K562 (cell line): ENCODE results near the gene KIF24. TPM values are rescaled to one million over a fixed set of nuclear protein-coding genes. Genes with fewer than 3 reads are reported as not detected.

ENCODE experiments used
- ATAC-seq: fragments of 200-7000 bp; cut with Tn5 transposase; 3 replicates; pipeline ENCODE4 v1.9.1; 2020; ENCODE audit warnings: moderate library complexity
- BruUV-seq: library from RNA; stranded (reverse); fragments of 400-500 nt; replicated peaks from 2 replicates; lab custom pipeline; 2021; lab: Mats Ljungman, UMichigan
- CTCF ChIA-PET: fragments of 300-600 bp; formaldehyde crosslinking; extraction: SDS; loops from one replicate; lab custom pipeline; 2021; ENCODE audit warnings: low intra/inter-chr PET ratio; lab: Yijun Ruan, JAX
- POLR2A ChIA-PET: fragments of 300-600, 350-650 bp; sonication (Branson Sonifier 250); formaldehyde crosslinking; extraction: SDS; loops from one replicate; lab custom pipeline; 2021; ENCODE audit warnings: antibody characterized with exemption, inconsistent platforms; lab: Yijun Ruan, JAX
- DNase-seq, 4 experiments: peaks; one replicate each; pipeline versions ENCODE4 v3.0.0 to v3.0.0-alpha.2; 2011 to 2018; ENCODE audit warnings: low spot score in 3 of 4, mixed read lengths in 3 of 4; ENCODE audit errors: extremely low read depth in 1 of 4
- FAIRE-seq: peaks from 2 replicates; lab custom pipeline; 2011; peaks lifted over from hg19 to GRCh38; lab: Jason Lieb, UNC
- H2AFZ ChIP-seq: 2 replicates; pipeline ENCODE4 v1.6.0; 2011; ENCODE audit warnings: low read depth, low read length, control low read depth, inconsistent platforms
- H3K27ac ChIP-seq: fragments of 200-600 bp; 3 replicates; pipeline ENCODE4 v1.8.0; 2011; ENCODE audit warnings: low read depth, mild to moderate bottlenecking, control low read depth, inconsistent platforms, low read length, moderate library complexity, mixed read lengths; ENCODE audit errors: extremely low read depth
- H3K27me3 ChIP-seq, 2 experiments: fragments of 300-600 bp in 1 of 2; 2 replicates in 1 of 2; 3 replicates in 1 of 2; pipeline versions ENCODE4 v1.6.0 to v1.8.0; 2011; ENCODE audit warnings: inconsistent platforms in 2 of 2, low read length in 2 of 2, mild to moderate bottlenecking in 1 of 2, mixed read lengths in 1 of 2, moderate library complexity in 1 of 2; ENCODE audit not compliant: control insufficient read depth in 2 of 2, insufficient read depth in 2 of 2
- H3K36me3 ChIP-seq: fragments of 300-600 bp; 3 replicates; pipeline ENCODE4 v1.8.0; 2011; ENCODE audit warnings: mild to moderate bottlenecking, low read length, inconsistent platforms; ENCODE audit not compliant: control insufficient read depth, insufficient read depth
- H3K4me1 ChIP-seq, 2 experiments: fragments of 200-600 bp in 1 of 2; replicated peaks in 1 of 2; 2 replicates in 1 of 2; 3 replicates in 1 of 2; pipeline versions ENCODE4 v1.5.1 to v1.8.0; 2011; ENCODE audit warnings: inconsistent platforms in 2 of 2, low read length in 2 of 2, mild to moderate bottlenecking in 1 of 2, mixed read lengths in 1 of 2, moderate library complexity in 1 of 2; ENCODE audit not compliant: control insufficient read depth in 2 of 2, insufficient read depth in 2 of 2
- H3K4me2 ChIP-seq: 2 replicates; pipeline ENCODE4 v1.6.1; 2011; ENCODE audit warnings: low read length, control low read depth, inconsistent platforms, mixed read lengths; ENCODE audit not compliant: insufficient read depth
- H3K4me3 ChIP-seq: fragments of 200-600 bp; sonication (generic), shearing (Covaris generic); 2 replicates; pipeline ENCODE4 v1.5.1; 2016; ENCODE audit warnings: control low read depth, inconsistent platforms
- H3K79me2 ChIP-seq: fragments of 200-600 bp; 3 replicates; pipeline ENCODE4 v1.8.0; 2011; ENCODE audit warnings: low read length, inconsistent platforms; ENCODE audit not compliant: control insufficient read depth, insufficient read depth
- H3K9ac ChIP-seq, 2 experiments: 2 replicates each; pipeline versions ENCODE4 v1.6.0 to v1.6.1; 2011; ENCODE audit warnings: low read depth in 2 of 2, low read length in 2 of 2, control low read depth in 1 of 2, inconsistent platforms in 1 of 2, mild to moderate bottlenecking in 1 of 2, mixed read lengths in 1 of 2; ENCODE audit not compliant: insufficient read depth in 1 of 2
- H3K9me1 ChIP-seq: one replicate; pipeline ENCODE4 v1.6.0; 2011; ENCODE audit warnings: inconsistent platforms, mild to moderate bottlenecking, low read length, moderate library complexity; ENCODE audit not compliant: control insufficient read depth, insufficient read depth
- H3K9me3 ChIP-seq: replicated peaks from 2 replicates; pipeline ENCODE4 v1.5.1; 2011; ENCODE audit warnings: low read depth, low read length, inconsistent platforms; ENCODE audit not compliant: control insufficient read depth, insufficient read depth
- H4K20me1 ChIP-seq: replicated peaks from 2 replicates; pipeline ENCODE4 v1.6.1; 2011; ENCODE audit warnings: low read length, inconsistent platforms, mixed read lengths; ENCODE audit not compliant: control insufficient read depth, insufficient read depth
- EP300 ChIP-seq: IDR thresholded peaks from 2 replicates; pipeline ENCODE4 v1.6.1; 2012; ENCODE audit warnings: low read length, improper control_type of control experiment
- FOS ChIP-seq: IDR thresholded peaks from 3 replicates; pipeline ENCODE4 v1.6.1; 2011; ENCODE audit not compliant: insufficient read length; ENCODE audit errors: extremely low read depth
- MEF2A ChIP-seq: IDR thresholded peaks from 2 replicates; pipeline ENCODE4 v1.6.1; 2011; ENCODE audit warnings: low read depth, mild to moderate bottlenecking, low read length, moderate library complexity; ENCODE audit not compliant: control insufficient read depth
- PHB ChIP-seq: fragments of 250-450 bp; sonication (Bioruptor Pico); IDR thresholded peaks from 2 replicates; pipeline ENCODE4 v1.5.0; 2021
- PYGO2 ChIP-seq: fragments of 450-650 bp; IDR thresholded peaks from 2 replicates; pipeline ENCODE4 v1.6.1; 2016; ENCODE audit warnings: mild to moderate bottlenecking, missing genetic modification characterization, moderate library complexity, missing compliant biosample characterization
- RAD51 ChIP-seq: fragments of 450-650 bp; IDR thresholded peaks from 2 replicates; pipeline ENCODE4 v1.7.1; 2016; ENCODE audit warnings: low read depth, mild to moderate bottlenecking, borderline replicate concordance
- RBM17 ChIP-seq: fragments of 200-400 bp; formaldehyde crosslinking; IDR thresholded peaks from 2 replicates; pipeline ENCODE4 v1.6.1; 2017; ENCODE audit warnings: low read depth, mild to moderate bottlenecking, low read length, borderline replicate concordance
- SMAD3 ChIP-seq: fragments of 450-650 bp; formaldehyde crosslinking; conservative IDR thresholded peaks from 2 replicates; pipeline ENCODE4 v1.4.0; 2020; ENCODE audit warnings: mild to moderate bottlenecking
- STAT5A ChIP-seq: IDR thresholded peaks from 2 replicates; pipeline ENCODE4 v1.6.1; 2012; ENCODE audit warnings: low read length, inconsistent platforms, borderline replicate concordance
- TCFL5 ChIP-seq: fragments of 250-450 bp; sonication (Bioruptor Pico); conservative IDR thresholded peaks from 2 replicates; pipeline ENCODE4 v1.6.1; 2021; ENCODE audit warnings: mild to moderate bottlenecking, moderate library complexity, matching md5 sums
- ZBTB8A ChIP-seq: fragments of 450-650 bp; IDR thresholded peaks from 2 replicates; pipeline ENCODE4 v1.6.1; 2018; ENCODE audit warnings: mild to moderate bottlenecking, moderate library complexity; ENCODE audit not compliant: partially characterized antibody
- ZNF408 ChIP-seq: fragments of 250-450 bp; sonication (Bioruptor Pico); IDR thresholded peaks from 2 replicates; pipeline ENCODE4 v1.4.0; 2020; ENCODE audit warnings: low read depth, mild to moderate bottlenecking, moderate library complexity
- WGBS: fragments of 100-300 bp; shearing (Covaris generic); methylation state at CpG from one replicate; pipeline ENCODE4 v1.1.6; 2016; ENCODE audit warnings: low coverage, mixed read lengths; ENCODE audit not compliant: insufficient coverage; ENCODE audit errors: missing lambda C conversion rate; 5-methylcytosine and 5-hydroxymethylcytosine counted together
- in situ Hi-C: fragments of 300-500 bp; cut with MboI; formaldehyde crosslinking; loops from 4 replicates; pipeline ENCODE4 v1.15.0; 2018; ENCODE audit warnings: inconsistent platforms, mixed read lengths
- intact Hi-C: fragments of 100-400 bp; cut with micrococcal nuclease; formaldehyde crosslinking; loops from 2 replicates; pipeline ENCODE4 v1.14.2; 2022
- polyA plus RNA-seq, 8 experiments: library from polyadenylated mRNA; depleted of rRNA in 4 of 8; stranded (reverse) in 5 of 8; unstranded in 3 of 8; fragments of >200 nt; fragmentation: Nextera tagmentation in 2 of 8; fragmentation: Illumina TruSeq in 1 of 8; extraction: Ambion mirVana in 2 of 8; extraction: Trizol in 1 of 8; gene quantifications; 2 replicates each; pipeline versions ENCODE4 v1.2.1 to v1.2.3, GENCODE V29; 2011 to 2014; ENCODE audit warnings: inconsistent platforms in 1 of 8, missing spikeins in 1 of 8
- total RNA-seq, 7 experiments: library from RNA; depleted of rRNA in 6 of 7; stranded (reverse); fragments of >200 nt in 6 of 7; fragmentation: Illumina TruSeq in 2 of 7; extraction: Trizol in 2 of 7; gene quantifications; 2 replicates each; pipeline versions ENCODE4 v1.2.1 to v1.2.3, GENCODE V29; 2011 to 2021; ENCODE audit warnings: low replicate concordance in 1 of 7
- TF ChIP-seq, protein P1 (sequence below): sonication (generic); formaldehyde crosslinking; IDR thresholded peaks from 2 replicates; pipeline ENCODE4 v1.8.0; 2022; ENCODE audit warnings: missing genetic modification reagents, mild to moderate bottlenecking, borderline replicate concordance
- TF ChIP-seq, protein P2 (sequence below): fragments of 450-650 bp; formaldehyde crosslinking; IDR thresholded peaks from 2 replicates; pipeline ENCODE4 v1.4.0; 2020; ENCODE audit warnings: mild to moderate bottlenecking, moderate library complexity
- TF ChIP-seq, protein P3 (sequence below): sonication (generic); formaldehyde crosslinking; IDR thresholded peaks from 2 replicates; pipeline ENCODE4 v1.8.0; 2023; ENCODE audit warnings: mild to moderate bottlenecking, missing genetic modification reagents

KIF24 gene
- total and polyA plus RNA-seq, 9 of the 15 experiments (the other 6 are each of a cell fraction or from before 2014, with no cell fraction given): 0.63 to 5.8 (median 4.4) TPM

DNA sequence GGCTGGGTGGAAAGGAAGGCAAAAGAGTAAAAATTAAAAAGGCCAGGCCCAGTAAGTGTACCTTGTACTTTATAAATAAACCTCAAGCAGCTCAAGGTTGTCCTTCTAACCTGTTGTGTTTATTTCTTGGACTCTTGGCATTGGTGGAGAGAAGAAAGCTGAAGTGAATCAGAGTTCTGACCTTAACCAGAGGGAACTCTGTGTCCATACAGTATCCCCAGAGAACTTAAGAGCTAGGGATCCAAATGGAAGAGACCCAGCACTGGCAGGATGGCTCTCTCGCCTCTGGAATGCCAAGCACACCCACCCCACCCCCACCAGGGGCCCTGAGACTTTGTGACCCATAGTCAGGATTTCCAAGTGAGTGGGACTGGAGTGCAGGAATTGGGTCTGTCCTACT lies 14.5 kb upstream of the KIF24 start:
- H3K9ac ChIP-seq: no peak overlapping the region
- BruUV-seq: no TSS peak
- no peaks in the 10 kb centered on the region for H4K20me1 ChIP-seq
- no peak for DNase-seq
- H3K9me1 ChIP-seq: no peaks in the 10 kb centered on the region
- WGBS: no CpG with 5 or more reads among the region's 1 CpG
- H3K36me3 ChIP-seq: peaks cover 15% of the 10 kb centered on the region; the same call in 1 of the 3 replicates
- H3K27ac ChIP-seq: no peak overlapping the region
- in situ Hi-C loops: no loop called here
- CTCF ChIA-PET: no interaction called here
- no peak overlapping the region for H3K4me3 ChIP-seq
- H3K4me2 ChIP-seq: no peak overlapping the region
- H3K4me1 ChIP-seq: no peaks in the 10 kb centered on the region
- FAIRE-seq: no peak
- intact Hi-C loops: no loop called here
- POLR2A ChIA-PET: interaction anchor here (0.9 kb wide), 1 partner anchor 12 kb away, joined by 3 read pairs; no protein-coding TSS in a partner anchor
- no peak for ATAC-seq
- H3K79me2 ChIP-seq: no peaks in the 10 kb centered on the region
- no peak overlapping the region for H2AFZ ChIP-seq
- no peaks in the 10 kb centered on the region for H3K27me3 ChIP-seq
- no peaks in the 10 kb centered on the region for H3K9me3 ChIP-seq
- TF ChIP-seq, protein P1, sequence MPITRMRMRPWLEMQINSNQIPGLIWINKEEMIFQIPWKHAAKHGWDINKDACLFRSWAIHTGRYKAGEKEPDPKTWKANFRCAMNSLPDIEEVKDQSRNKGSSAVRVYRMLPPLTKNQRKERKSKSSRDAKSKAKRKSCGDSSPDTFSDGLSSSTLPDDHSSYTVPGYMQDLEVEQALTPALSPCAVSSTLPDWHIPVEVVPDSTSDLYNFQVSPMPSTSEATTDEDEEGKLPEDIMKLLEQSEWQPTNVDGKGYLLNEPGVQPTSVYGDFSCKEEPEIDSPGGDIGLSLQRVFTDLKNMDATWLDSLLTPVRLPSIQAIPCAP (CRISPR knock-in tag): no peak
- TF ChIP-seq ZNF408 (CRISPR knock-in tag) (no peak), EP300 (no peak), TCFL5 (CRISPR knock-in tag) (no peak), FOS (no peak), STAT5A (no peak), PYGO2 (tag) (no peak), RBM17 (no peak), PHB (CRISPR knock-in tag) (no peak), RAD51 (no peak), MEF2A (no peak), ZBTB8A (no peak), SMAD3 (CRISPR knock-in tag) (no peak)
- TF ChIP-seq, protein P2, sequence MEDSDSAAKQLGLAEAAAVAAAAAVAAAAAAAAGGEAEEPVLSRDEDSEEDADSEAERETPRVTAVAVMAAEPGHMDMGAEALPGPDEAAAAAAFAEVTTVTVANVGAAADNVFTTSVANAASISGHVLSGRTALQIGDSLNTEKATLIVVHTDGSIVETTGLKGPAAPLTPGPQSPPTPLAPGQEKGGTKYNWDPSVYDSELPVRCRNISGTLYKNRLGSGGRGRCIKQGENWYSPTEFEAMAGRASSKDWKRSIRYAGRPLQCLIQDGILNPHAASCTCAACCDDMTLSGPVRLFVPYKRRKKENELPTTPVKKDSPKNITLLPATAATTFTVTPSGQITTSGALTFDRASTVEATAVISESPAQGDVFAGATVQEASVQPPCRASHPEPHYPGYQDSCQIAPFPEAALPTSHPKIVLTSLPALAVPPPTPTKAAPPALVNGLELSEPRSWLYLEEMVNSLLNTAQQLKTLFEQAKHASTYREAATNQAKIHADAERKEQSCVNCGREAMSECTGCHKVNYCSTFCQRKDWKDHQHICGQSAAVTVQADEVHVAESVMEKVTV: no peak
- TF ChIP-seq, protein P3, sequence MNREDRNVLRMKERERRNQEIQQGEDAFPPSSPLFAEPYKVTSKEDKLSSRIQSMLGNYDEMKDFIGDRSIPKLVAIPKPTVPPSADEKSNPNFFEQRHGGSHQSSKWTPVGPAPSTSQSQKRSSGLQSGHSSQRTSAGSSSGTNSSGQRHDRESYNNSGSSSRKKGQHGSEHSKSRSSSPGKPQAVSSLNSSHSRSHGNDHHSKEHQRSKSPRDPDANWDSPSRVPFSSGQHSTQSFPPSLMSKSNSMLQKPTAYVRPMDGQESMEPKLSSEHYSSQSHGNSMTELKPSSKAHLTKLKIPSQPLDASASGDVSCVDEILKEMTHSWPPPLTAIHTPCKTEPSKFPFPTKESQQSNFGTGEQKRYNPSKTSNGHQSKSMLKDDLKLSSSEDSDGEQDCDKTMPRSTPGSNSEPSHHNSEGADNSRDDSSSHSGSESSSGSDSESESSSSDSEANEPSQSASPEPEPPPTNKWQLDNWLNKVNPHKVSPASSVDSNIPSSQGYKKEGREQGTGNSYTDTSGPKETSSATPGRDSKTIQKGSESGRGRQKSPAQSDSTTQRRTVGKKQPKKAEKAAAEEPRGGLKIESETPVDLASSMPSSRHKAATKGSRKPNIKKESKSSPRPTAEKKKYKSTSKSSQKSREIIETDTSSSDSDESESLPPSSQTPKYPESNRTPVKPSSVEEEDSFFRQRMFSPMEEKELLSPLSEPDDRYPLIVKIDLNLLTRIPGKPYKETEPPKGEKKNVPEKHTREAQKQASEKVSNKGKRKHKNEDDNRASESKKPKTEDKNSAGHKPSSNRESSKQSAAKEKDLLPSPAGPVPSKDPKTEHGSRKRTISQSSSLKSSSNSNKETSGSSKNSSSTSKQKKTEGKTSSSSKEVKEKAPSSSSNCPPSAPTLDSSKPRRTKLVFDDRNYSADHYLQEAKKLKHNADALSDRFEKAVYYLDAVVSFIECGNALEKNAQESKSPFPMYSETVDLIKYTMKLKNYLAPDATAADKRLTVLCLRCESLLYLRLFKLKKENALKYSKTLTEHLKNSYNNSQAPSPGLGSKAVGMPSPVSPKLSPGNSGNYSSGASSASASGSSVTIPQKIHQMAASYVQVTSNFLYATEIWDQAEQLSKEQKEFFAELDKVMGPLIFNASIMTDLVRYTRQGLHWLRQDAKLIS: no peak
